Cerebellar cortex (tissue), 1 donor: ENCODE data around the gene WDFY1.

Source experiments
- DNase-seq: peaks from one replicate; pipeline ENCODE4 v3.0.0-alpha.2; 2015; ENCODE audit warnings: low spot score

WDFY1 gene

DNA sequence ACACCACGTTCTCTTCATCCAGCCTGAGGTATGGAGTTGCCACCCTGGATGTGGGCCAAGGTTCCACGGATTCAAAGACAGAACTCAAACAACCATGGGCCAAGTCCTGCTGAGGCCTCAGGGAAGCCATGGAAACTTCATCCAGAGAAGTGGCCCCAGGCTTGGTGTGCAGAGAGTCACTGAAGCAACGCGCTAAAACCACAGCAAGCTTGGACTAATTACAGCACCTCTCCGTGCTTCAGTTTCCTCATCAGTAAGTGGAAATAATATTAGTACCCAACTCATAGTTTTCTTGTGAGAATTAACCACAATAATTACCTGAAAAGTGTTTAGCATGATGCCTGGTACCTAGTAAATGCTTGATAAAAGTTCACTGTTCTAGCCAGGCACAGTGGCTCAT lies 88.6 kb downstream of the WDFY1 start:
- DNase-seq: no peak

GRCh38 chr2:223856021-223856420 lies 89.1 kb downstream of the WDFY1 start:
- DNase-seq: no peak

GRCh38 chr2:223855426-223855825 lies 89.7 kb downstream of the WDFY1 start:
- DNase-seq: no peak

DNA sequence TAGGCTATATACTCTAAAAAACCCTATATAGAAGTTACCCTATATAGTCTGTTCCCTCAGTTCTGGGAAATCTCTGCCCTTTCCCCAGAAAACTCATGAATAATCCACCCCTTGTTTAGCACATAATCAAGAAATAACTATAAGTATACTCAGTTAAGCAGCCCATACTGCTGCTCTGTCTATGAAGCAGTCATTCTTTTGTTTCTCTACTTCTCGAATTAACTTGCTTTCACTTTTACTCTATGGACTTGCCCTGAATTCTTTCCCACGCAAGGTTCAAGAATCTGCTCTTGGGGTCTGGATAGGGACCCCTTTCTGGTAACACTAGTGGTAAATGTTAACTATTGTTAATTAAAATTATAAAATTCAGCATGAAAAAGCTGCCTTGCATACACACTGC lies 90.4 kb downstream of the WDFY1 start:
- no peak for DNase-seq

- no peak for DNase-seq
These were observed 91.7 kb downstream of the WDFY1 start for GRCh38 chr2:223853425-223853837.

GRCh38 chr2:223852281-223852795 lies 92.8 kb downstream of the WDFY1 start:
- DNase-seq: no peak

- DNase-seq: no peak
These were observed 97.7 kb downstream of the WDFY1 start for GRCh38 chr2:223847410-223847809.

DNA sequence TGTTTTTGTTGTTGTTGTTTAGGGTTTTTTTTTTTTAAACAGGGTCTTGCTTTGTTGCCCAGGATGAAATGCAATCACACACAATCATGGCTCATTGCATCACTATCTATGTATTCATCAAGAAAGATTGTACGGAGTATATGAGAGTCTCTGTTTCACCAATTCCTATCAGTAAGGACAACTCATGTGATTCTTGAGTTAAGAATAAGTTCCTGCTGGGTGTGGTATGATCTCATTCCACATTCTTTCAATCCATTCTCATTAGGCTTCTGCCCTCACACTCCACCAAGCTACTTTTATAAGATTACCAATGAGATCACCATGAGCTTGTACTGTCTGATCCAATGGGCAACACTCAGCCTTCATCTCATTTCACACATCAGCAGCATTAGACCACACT lies 98.6 kb downstream of the WDFY1 start:
- no peak for DNase-seq

- DNase-seq: no peak
These were observed 103.5 kb downstream of the WDFY1 start for GRCh38 chr2:223841436-223842190.

DNA sequence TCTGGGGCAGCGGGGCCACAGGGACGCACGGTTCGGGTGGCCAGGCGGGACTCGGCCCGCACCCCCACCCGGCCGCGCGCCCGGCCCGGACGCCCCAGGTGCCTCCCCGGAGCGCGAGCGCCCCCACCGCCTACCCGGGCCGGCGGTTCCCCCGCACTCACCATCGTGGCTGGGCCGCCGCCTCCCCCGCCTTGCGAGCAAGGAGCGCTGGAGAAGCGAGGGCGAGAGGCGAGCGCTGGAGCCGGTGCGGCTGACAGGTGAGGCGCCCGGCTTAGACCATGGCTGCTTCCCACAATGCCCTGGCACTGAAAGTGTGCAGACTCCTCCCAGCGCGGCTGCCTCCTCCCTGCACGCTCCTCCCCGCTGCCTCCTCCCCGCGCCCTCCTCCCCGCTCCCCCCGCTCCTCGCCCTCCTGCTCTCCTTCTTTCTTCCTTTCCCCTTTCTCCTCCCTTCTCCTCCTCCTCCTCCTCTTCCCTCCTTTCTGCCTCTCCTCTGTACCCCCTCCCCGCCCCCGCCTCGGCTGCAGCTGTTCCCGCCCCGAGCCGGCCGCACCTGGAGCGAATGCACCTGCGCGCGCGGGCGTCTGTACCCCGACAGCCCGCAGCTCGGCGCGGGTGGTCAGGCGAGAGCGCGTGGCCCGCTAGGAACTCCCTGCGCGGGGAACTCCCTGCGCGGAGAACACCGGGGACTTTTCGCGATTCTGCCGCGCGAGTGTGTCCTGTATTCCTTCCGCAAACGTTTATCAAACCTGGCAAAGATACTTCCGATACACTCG lies 107.7 kb downstream of the WDFY1 start, which contains the start of gene AP1S3:
Gene AP1S3, minus strand, starts transcription at position 296 of the 775 bp plus-strand sequence. Its CDS starts 132 bp downstream, at position 164.
- peak; percentile 70 for DNase-seq

DNA sequence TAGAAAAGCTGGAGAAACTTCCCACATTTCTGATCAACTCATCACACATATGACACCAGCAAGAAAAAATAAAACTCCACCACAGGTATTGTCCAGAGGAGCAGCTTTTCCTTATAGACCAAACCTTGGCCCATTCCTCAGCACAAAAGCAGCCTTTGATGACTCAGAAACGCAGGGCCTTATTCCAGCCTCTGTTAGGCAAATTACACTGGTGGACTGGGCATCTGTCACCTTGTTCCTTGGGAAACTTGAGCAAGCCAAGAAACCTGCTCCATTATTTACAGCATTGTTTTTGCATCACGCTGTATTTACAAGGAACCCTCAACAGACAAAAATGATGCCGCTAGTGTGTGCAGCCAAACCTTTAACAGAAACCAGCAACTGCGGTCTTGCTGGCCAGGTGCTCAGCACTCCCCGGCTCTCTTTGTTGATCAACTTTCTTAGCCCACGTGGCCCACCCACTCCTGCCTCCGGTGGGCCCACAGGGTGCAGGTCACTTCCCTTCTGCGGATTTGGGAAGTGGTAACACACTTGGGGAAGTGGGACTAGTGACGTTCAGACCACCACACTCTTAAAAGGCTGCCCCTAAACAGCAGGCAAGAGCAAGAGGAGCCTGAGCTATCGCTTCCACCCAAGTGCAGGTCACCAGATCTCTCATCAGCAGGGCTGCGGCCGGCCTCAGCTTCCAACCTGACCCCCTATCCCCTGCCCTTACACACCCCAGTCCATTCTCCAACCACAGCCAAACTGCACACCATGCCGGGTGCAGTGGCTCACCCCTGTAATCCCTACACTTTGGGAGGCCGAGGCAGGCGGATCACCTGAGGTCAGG lies 109.2 kb downstream of the WDFY1 start:
- no peak for DNase-seq

GRCh38 chr2:223834431-223834830 lies 110.7 kb downstream of the WDFY1 start:
- no peak for DNase-seq

GRCh38 chr2:223832241-223832903 lies 112.8 kb downstream of the WDFY1 start:
- no peak for DNase-seq

DNA sequence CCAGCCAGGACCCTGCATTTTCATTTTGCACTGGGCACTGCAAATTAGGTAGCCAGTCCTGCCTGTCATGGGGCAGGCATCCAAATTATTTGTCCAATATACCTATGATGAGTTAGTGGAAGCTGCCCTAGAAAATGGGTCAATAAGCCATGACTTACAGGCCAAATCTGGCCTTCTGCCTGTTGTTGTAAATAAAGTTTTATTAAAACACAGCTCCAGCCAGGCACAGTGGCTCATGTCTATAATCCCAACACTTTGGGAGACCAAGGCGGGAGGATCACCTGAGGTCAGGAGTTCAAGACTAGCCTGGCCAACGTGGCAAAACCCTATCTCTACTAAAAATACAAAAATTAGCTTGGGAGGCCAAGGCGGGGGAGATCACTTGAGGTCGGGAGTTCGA lies 116.0 kb downstream of the WDFY1 start:
- no peak for DNase-seq

DNA sequence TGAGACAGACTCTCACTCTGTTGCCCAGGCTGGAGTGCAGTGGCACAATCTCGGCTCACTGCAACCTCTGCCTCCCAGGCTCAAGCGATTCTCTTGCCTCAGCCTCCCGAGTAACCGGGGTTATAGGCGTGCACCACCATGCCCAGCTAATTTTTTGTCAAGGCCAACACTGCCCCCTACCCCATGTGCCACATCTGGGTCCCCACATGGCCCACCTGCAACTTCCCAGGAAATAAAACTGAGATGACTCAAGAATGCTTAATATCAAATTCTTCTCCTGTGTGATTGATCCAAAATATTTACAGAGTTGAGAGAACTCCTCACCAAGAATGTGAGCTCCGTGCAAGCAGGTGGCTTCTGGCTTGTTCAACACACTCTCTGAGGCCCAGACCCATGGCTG lies 116.8 kb downstream of the WDFY1 start:
- no peak for DNase-seq

GRCh38 chr2:223826995-223827394 lies 118.1 kb downstream of the WDFY1 start:
- no peak for DNase-seq
